ENCODE measurements around the gene CCL23. TPM values are rescaled to one million over a fixed set of nuclear protein-coding genes. Genes with fewer than 3 reads are reported as not detected.

Gene CCL23
- total RNA-seq, 1 experiment from 2014 or later: not detected

GRCh38 chr17:35981908-35982330, 35.9 kb downstream of the CCL23 start:
- Mint-ChIP-seq H3K27ac (ENCODE audit: unreplicated experiment) (no peak overlapping the region), H3K27me3 (ENCODE audit: unreplicated experiment) (peaks cover 94% of the 10 kb centered on the region), H3K36me3 (ENCODE audit: insufficient read depth, unreplicated experiment) (no peaks in the 10 kb centered on the region), H3K4me3 (ENCODE audit: low read depth, unreplicated experiment) (no peak overlapping the region), H3K9me3 (ENCODE audit: low read depth, unreplicated experiment) (no peaks in the 10 kb centered on the region), H3K4me1 (ENCODE audit: low read depth, unreplicated experiment) (no peaks in the 10 kb centered on the region)
- no peak for TF ChIP-seq CTCF (IDR thresholded peaks at IDR 0.05; ENCODE audit: unreplicated experiment)
- intact Hi-C loops (cut with micrococcal nuclease; ENCODE audit: unreplicated experiment): no loop called here
- CTCF ChIA-PET: interaction anchor here (0.7 to 2.7 kb wide), 5 partner anchors 12 to 167 kb away, joined by 3 to 36 read pairs (median 8); no protein-coding TSS in a partner anchor
- peak; percentile 46 for DNase-seq
- no TSS peak for BruUV-seq (replicated peaks)

GRCh38 chr17:35981246-35981645, 36.5 kb downstream of the CCL23 start, which contains the start of gene CCL16:
Gene CCL16 (minus strand): TSS chr17:35981497. CDS start chr17:35981420, 77 bp downstream.
- CTCF ChIA-PET: interaction anchor here (0.7 to 2.7 kb wide), 5 partner anchors 9 to 168 kb away, joined by 3 to 36 read pairs (median 8); no protein-coding TSS in a partner anchor
- DNase-seq: no peak
- Mint-ChIP-seq H3K27ac (ENCODE audit: unreplicated experiment) (no peak within 1 kb of the TSS), H3K27me3 (ENCODE audit: unreplicated experiment) (peaks cover 87% of the 10 kb centered on the region), H3K9me3 (ENCODE audit: low read depth, unreplicated experiment) (no peaks in the 10 kb centered on the region), H3K36me3 (ENCODE audit: insufficient read depth, unreplicated experiment) (no peaks in the 10 kb centered on the region), H3K4me3 (ENCODE audit: low read depth, unreplicated experiment) (no peak within 1 kb of the TSS), H3K4me1 (ENCODE audit: low read depth, unreplicated experiment) (no peaks in the 10 kb centered on the region)
- intact Hi-C loops (cut with micrococcal nuclease; ENCODE audit: unreplicated experiment): no loop called here
- no TSS peak for BruUV-seq (replicated peaks)
- TF ChIP-seq CTCF (IDR thresholded peaks at IDR 0.05; ENCODE audit: unreplicated experiment): no peak

GRCh38 chr17:35978346-35978745, 39.4 kb downstream of the CCL23 start:
- DNase-seq: no peak
- peaks cover 8% of the 10 kb centered on the region for H3K4me1 Mint-ChIP-seq (ENCODE audit: low read depth, unreplicated experiment)
- BruUV-seq (replicated peaks): no TSS peak
- H3K27me3 Mint-ChIP-seq (ENCODE audit: unreplicated experiment): peaks cover 67% of the 10 kb centered on the region
- H3K36me3 Mint-ChIP-seq (ENCODE audit: insufficient read depth, unreplicated experiment): no peaks in the 10 kb centered on the region
- TF ChIP-seq CTCF (IDR thresholded peaks at IDR 0.05; ENCODE audit: unreplicated experiment): no peak
- H3K27ac Mint-ChIP-seq (ENCODE audit: unreplicated experiment): no peak overlapping the region
- H3K9me3 Mint-ChIP-seq (ENCODE audit: low read depth, unreplicated experiment): no peaks in the 10 kb centered on the region
- CTCF ChIA-PET: interaction anchor here (0.7 to 2.2 kb wide), 3 partner anchors 9 to 109 kb away, joined by 3 to 9 read pairs (median 7); partner anchors contain the start of gene HEATR9
- intact Hi-C loops (cut with micrococcal nuclease; ENCODE audit: unreplicated experiment): no loop called here
- H3K4me3 Mint-ChIP-seq (ENCODE audit: low read depth, unreplicated experiment): no peak overlapping the region

- Mint-ChIP-seq H3K27ac (ENCODE audit: unreplicated experiment) (no peak overlapping the region), H3K4me1 (ENCODE audit: low read depth, unreplicated experiment) (peaks cover 11% of the 10 kb centered on the region), H3K27me3 (ENCODE audit: unreplicated experiment) (peaks cover 67% of the 10 kb centered on the region), H3K36me3 (ENCODE audit: insufficient read depth, unreplicated experiment) (no peaks in the 10 kb centered on the region), H3K4me3 (ENCODE audit: low read depth, unreplicated experiment) (no peak overlapping the region), H3K9me3 (ENCODE audit: low read depth, unreplicated experiment) (no peaks in the 10 kb centered on the region)
- DNase-seq: no peak
- CTCF ChIA-PET: no interaction called here
- no TSS peak for BruUV-seq (replicated peaks)
- intact Hi-C loops (cut with micrococcal nuclease; ENCODE audit: unreplicated experiment): no loop called here
- TF ChIP-seq CTCF (IDR thresholded peaks at IDR 0.05; ENCODE audit: unreplicated experiment): no peak
Measured at GRCh38 chr17:35977509-35977908, 40.3 kb downstream of the CCL23 start.
